ENCODE results near the gene CRKL.
A peak's percentile ranks its signal among the peaks of the same experiment; 100 is the strongest.

Gene CRKL

DNA sequence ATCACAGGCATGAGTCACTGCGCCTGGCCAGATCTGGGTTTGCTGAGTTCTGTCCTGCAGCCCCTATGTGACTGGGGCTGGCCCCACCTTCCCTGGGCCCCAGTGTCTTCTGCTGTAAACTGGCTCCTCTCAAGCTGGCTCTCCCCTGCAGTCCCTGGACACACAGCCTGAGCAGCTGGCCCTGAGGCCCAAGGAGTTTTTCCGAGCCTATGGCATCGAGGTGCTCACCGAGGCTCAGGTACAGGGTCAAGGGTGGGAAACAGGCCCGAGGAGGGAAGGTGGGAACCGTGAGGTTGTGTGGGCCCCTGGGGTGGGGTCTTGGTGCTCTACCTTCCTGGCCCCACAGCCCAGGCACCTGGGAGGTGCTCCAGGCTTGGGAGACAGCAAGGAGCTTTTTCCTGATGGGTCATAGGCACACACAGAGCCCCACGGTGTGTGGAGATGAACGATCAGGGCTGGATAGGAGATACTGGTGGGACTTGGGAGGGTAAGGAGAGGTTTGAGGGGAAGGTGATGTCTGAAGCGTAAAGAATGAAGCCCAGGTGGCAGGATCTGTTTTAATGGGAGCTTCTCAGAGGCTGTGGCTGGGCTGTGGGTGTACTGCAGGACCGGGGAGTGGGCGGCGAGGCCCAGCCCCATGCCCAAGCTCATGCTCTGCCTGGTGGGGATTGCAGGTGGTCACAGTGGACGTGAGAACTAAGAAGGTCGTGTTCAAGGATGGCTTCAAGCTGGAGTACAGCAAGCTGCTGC, 58.5 kb downstream of the CRKL start:
- DNase-seq, result no peak
- intact Hi-C loops (cut with DNase I), result no loop called here

DNA sequence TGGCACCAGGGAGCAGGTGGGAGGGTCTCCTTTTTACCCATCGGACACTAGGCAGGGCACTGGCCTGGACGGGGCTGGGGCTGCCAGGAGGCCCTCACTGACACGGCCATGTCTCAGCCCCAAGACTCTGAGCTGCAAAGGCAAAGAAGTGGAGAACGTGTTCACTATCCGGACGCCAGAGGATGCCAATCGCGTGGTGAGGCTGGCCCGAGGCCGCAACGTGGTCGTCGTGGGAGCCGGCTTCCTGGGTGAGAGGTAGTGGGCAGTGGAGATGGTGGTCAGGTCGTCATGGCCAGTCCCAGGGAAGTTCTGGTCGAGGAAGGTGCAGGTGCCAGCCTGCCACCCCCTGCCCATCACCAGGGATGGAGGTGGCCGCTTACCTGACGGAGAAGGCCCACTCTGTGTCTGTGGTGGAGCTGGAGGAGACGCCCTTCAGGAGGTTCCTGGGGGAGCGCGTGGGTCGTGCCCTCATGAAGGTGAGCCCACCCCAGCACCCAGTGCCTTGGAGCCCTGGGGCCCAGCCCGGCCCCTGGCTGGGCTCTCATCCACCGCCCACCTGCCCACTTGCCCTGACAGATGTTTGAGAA, 59.2 kb downstream of the CRKL start:
- intact Hi-C loops (cut with DNase I), result no loop called here
- no peak for DNase-seq

DNA sequence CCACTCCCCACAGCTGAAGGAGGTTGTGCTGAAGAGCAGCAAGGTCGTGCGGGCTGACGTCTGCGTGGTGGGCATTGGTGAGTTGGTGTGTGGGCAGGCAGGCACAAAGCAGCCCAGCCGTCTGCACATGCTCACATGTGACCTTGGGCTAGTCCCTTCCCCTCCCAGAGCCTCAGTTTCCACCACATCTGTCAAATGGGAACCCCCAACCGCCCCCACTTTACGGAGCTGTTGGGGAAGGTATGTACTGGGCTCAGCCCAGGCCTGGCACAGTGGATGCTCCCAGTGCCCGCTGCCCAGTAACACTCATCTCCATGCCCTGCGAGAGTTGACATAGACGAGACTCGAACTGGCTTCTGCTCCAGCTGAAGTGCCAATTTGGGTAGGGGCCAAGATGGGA, 59.8 kb downstream of the CRKL start:
- DNase-seq, result no peak
- intact Hi-C loops (cut with DNase I), result no loop called here

DNA sequence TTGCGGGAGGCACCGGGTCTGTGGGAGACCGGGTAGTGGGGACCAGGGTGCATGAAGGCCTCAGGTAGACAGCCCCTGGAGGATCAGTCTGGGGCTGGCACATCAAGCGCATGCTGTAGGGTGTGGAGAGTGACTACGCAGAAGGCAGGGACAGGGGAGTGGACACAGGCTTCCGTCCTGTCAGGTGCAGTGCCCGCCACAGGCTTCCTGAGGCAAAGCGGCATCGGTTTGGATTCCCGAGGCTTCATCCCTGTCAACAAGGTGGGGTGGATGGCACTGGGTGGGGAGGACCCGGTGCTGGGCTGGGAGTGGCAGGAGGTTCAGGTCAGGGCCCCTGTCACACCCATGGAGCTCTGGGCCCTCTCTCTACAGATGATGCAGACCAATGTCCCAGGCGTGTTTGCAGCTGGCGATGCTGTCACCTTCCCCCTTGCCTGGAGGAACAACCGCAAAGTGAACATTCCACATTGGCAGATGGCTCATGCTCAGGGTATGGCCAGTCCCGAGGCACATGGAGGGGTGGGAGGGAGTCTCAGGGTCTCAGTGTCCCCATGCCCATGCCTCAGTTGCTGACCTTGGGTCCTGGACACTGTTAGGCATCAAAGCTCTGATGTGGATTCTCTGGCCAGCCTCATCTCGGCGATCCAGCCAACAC, 60.4 kb downstream of the CRKL start:
- intact Hi-C loops (cut with DNase I), result no loop called here
- no peak for DNase-seq

DNA sequence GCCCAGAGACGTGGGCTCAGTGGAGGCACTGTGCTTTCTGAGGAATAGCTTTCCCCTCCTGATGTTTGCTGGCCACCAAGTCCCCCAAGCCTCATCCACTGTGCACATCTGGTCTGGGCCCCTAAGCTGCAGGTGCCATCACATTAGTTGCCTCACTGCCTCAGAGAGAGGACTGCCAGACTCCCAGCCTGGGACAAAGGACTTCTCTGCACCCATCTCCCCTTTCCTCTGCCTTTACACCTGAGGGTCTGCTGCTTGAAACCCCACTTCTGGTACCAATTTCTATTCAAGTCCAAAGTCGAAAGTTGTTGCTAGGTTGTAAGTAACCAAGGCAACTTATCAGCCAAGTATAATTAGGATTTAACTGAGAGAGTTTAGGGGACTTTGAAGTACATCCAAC, 61.2 kb downstream of the CRKL start:
- DNase-seq, result no peak
- intact Hi-C loops (cut with DNase I), result no loop called here

DNA sequence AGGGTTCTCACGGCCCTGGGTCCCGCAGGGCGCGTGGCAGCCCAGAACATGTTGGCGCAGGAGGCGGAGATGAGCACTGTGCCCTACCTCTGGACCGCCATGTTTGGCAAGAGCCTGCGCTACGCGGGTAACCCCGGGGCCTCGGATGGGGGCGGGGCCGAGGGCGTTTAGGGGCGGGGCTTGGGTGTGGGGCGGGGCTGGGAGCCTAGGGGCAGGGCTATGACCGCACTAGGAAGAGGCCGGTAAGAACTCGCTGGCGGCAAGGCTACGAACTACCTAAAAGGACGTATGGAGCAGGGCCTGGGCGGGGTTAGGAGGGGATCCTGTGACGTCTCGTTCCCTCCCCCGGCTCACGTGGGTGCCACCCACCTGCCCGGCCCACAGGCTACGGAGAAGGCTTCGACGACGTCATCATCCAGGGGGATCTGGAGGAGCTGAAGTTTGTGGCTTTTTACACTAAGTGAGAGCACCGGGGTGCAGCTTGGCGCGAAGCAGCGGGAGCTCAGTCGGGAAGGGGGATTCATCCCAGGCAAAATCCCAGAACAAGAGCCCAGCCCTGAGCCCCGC, 62.1 kb downstream of the CRKL start:
- peak; percentile 43 to 91 (median 74) for DNase-seq
- intact Hi-C loops (cut with DNase I), result no loop called here

DNA sequence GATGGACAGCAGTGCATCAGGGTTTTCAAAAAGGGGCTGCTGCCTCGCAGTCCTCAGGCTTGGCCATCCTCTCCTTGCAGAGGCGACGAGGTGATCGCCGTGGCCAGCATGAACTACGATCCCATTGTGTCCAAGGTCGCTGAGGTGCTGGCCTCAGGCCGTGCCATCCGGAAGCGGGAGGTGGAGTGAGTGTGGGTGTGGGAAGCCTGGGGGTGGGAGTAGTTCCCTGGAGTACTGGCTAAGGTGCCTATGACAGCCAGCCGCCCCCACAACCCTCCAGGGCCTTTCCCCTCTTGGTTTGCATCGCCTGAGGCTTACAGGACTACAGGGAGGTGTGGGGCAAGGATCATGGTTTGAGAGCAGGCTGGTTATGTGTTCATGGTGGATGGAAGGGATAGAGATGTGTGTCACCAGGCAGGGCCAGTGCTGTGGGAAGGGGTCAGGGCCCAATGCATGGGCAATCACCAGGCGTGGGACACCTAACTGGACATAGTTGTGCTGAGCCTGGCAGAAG, 62.8 kb downstream of the CRKL start:
- DNase-seq, result no peak
- intact Hi-C loops (cut with DNase I), result loop anchor here (5.0 kb wide), 1 partner anchor 63 kb away; the partner anchor contains the start of gene CRKL

DNA sequence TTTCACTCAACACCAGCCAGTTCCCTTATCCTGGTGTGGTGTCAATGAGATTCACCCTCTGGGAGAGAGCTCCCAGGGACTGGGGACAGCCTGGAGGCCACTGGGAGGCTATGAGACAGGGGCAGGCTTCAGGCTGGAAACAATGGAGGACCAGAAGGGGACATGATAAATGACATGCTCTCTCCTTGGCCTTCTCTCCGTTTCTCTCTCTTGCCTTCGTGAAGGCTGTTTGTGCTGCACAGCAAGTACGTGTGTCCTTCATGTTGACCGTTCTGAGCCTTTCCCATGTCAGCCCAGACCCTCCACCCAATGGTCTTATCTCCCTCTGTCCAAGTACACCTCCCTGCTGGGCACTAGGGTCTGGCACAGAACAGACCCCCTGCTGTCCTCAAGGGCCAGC, 63.3 kb downstream of the CRKL start:
- no peak for DNase-seq
- intact Hi-C loops (cut with DNase I), result loop anchor here (5.0 kb wide), 1 partner anchor 63 kb away; the partner anchor contains the start of gene CRKL

DNA sequence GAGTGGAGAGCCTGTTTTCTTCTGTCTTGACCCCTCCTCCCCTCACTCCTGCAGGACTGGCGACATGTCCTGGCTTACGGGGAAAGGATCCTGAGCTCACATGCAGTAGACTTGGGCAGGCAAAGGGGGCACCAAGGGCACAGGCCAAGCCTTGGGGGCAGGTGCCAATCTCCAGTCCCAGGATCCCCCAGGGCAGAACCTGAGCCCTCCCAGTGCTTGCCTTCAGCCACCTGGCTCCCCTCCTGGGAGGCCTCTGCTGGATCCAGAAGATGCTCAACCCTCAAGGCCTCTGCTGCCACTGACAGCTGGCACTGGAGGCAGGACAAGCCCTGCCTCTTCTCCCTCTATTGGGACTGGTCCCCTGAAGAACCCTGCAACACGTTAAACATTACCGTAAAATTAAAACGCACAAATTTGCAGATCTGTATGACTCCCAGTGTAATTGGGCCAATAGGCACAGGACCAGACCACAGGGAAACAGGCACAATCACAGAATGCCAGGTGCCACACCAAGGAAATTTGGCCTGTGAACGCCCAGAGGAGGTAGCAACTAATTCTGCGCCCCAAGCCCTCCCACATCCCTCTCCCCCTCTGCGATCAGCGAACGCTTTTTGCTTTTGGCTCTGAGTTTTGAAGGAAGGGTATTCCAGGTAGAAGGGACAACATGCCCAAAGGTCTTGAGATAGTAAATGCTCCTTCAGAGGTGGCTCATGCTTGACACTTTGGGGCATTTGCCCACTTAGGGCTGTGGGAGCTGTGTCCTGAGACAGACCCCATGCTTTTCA, 63.9 kb downstream of the CRKL start:
- intact Hi-C loops (cut with DNase I), result loop anchor here (5.0 kb wide), 1 partner anchor 64 kb away; the partner anchor contains the start of gene CRKL
- DNase-seq, result no peak

DNA sequence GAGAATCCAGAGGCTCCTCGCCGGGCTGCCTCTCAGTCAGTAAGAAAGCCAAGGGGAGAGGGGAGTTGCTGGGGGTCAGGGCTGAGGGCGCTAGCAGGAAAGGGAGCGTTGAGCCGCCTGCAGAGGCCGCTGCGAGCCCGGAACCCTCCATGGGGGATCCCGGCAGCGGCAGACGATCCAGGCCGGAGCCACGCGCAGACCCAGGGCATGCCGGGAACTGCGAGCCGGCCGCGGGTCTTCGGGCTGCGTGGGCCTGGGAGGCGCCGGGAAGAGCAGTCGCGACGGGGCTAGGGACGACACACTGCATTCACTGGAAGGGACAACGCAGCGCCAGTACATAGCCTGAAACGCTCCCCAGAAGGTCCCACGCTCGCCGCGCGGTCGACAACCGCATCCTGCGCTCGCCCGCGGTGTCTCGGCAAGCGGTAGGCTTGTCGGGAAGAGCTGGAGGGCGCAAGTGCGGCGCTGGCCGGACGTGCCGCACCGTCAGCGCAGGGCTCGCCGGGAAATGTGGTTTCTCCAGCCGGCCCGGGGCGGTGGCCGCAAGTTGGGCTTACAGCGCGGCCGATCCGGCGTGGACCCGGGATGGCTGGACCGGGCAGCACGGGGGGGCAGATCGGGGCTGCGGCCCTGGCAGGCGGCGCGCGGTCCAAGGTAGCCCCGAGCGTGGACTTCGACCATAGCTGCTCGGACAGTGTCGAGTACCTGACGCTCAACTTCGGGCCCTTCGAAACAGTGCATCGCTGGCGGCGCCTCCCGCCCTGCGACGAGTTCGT, 64.8 kb downstream of the CRKL start, which contains the start of gene LZTR1:
Gene LZTR1 (plus strand): TSS at position 511 of the 776 bp plus-strand sequence. CDS start 75 bp downstream, at position 586.
- peak; percentile 68 to 95 (median 91) for DNase-seq
- intact Hi-C loops (cut with DNase I), result loop anchor here (1.0 to 5.0 kb wide), 2 partner anchors 19 to 65 kb away; partner anchors contain the start of gene CRKL

DNA sequence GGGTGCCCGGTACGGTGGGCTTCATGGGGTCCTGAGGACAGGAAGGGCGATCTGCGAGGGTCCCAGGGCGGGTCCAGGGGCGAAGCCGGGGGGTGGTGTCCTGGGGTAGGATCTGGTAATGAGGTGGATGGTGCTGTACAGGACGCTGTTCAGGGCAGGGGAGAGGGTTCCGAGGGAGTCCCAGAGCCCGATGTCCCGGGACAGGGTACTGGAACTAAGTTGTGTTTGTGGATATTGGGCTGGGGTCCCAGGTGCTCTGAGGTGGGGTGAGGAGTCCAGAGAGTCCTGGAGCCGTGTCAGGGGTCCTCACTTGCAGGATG, 65.3 kb downstream of the CRKL start:
- intact Hi-C loops (cut with DNase I), result loop anchor here (1.0 to 5.0 kb wide), 2 partner anchors 19 to 65 kb away; partner anchors contain the start of gene CRKL
- DNase-seq, result peak in 3 of 42 donors; percentile 6 to 38 (median 21)

DNA sequence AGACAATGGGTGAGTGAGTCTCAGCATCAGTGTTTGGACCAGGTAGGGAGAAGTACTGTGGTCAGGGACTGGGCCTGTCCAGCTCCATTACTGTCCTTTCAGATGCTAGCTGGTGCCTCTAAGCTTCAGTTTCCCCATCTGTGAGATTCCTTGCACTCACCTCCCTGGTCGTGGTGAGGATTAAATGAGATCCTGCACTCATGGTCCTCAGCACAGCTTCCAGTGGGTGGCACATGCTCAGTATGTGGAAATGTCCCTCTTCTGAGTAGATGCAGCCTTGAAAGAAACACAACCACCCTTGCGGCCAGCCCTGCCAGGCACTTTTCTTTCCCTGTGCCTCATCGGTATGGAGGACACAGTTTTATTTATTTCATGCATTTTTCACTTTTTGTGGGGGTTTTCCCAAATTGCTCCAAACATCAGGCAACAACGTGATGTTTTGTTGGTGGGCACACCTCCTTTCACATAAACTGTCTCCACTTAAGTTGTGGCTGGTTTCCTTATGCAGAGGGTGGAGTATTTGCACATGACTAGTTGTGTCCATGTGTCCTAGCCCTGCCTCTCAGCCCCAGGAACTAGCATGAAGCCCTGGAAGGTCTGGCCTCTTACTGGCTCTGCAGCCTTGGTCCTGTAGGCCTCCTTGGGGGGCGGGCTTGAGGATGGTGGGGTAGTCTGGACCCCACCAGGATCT, 66.0 kb downstream of the CRKL start:
- DNase-seq, result no peak
- intact Hi-C loops (cut with DNase I), result loop anchor here (5.0 kb wide), 1 partner anchor 66 kb away; the partner anchor contains the start of gene CRKL

DNA sequence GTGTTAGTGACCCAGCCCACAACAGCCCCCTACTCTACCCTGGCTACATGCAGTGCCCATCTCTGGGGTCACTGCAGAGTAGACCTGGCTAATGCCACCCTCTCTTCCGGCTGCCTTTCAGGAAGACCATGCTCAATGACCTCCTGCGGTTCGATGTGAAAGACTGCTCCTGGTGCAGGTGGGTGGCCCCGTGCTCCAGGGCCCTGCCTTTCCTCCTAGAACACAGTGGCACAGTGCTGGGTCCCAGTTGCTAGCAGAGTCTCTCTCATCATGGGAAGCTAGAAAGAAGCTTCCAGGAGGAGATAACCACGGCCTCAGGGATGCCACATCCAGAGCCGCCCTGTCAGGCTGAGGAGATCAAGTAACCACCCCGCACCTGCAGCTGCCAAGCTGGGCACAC, 68.5 kb downstream of the CRKL start:
- DNase-seq, result no peak
- intact Hi-C loops (cut with DNase I), result no loop called here

DNA sequence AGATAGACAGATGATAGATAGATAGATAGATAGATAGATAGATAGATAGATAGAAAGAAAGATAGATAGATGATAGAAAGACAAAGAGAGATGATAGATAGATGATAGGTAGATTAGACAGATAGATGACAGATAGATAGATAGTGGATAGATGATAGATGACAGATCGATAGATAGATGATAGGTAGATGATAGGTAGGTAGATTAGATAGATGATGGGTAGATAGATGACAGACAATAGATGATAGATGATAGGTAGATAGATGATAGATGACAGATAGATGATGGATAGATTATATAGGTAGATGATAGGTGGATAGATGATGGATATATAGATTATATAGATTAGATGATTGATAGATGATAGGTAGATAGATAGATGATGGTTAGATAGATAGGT, 69.2 kb downstream of the CRKL start:
- intact Hi-C loops (cut with DNase I), result no loop called here
- DNase-seq, result no peak

DNA sequence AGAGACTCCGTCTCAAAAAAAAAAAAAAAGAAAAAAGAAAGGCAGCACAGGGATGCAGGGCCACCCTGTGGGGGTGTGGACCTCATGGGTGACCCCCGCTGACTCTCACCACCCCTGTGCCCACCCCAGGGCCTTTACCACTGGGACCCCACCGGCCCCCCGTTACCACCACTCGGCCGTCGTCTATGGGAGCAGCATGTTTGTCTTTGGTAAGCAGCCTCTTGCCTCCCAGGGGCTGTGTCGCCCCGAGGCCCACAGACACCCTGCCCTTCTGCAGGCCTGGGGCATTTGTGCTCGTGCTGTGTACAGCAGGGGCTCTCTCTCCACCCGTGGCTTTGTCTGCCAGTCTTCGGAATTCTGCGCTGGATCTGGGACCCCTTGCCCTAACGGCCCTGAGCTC, 70.2 kb downstream of the CRKL start:
- DNase-seq, result no peak
- intact Hi-C loops (cut with DNase I), result no loop called here

DNA sequence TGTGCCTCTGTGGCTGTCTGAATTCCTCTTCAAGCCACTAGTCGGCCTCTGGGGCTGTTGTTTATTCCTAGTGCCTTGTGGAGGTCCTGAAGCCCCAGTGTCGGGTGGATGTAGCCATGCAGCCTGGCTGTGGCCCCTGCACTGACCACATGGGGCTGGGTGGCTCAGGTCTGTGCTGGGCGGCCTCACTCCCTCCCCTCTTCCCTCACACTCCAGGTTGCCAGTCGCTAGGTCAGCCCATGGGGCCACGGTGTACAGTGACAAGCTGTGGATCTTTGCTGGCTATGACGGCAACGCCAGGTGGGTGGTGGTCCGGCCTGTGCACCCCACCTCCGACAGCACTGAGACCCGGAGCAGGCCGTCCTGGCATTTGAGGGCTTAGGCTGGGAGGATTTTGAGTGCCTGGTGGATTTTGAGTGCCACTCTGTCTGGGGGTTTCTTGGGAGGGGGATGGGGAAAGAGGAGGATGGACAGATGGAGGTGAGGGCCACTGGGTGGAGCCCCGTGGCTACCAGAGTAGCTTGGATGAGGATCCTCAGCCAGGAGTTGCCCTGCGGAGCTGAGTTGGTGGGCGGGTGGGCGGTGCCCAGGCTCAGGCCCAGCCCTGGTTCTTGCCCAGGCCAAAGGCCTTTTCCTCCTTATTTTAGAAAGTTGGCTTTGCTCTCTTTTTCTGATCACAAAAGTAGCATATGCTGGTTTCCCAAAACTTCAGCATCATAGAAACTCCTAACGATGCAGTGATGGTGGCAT, 71.5 kb downstream of the CRKL start:
- intact Hi-C loops (cut with DNase I), result no loop called here

More for the DNA sequence above, 71.5 kb downstream of the CRKL start:
- no peak for DNase-seq

Data from head of caudate nucleus (tissue), 42 donors.